Sigmoid colon (tissue), 4 donors: ENCODE data around the gene SAMD10.

Source experiments
- EP300 ChIP-seq, 4 donors: sonication (generic); formaldehyde crosslinking; IDR thresholded peaks; one replicate each; pipeline ENCODE4 v1.6.1; 2017; ENCODE audit warnings: antibody characterized with exemption in 4 of 4
- POLR2A ChIP-seq, 2 donors: fragments of 450-650 bp; IDR thresholded peaks; one replicate each; pipeline ENCODE4 v1.6.1; 2016; ENCODE audit warnings: antibody characterized with exemption in 2 of 2, mild to moderate bottlenecking in 2 of 2, moderate library complexity in 2 of 2
- POLR2AphosphoS5 ChIP-seq, 4 donors: sonication (generic); formaldehyde crosslinking; IDR thresholded peaks; one replicate each; pipeline ENCODE4 v1.6.1; 2017; ENCODE audit warnings: antibody characterized with exemption in 4 of 4
- TF ChIP-seq, protein P1 (sequence below), 4 experiments: fragments of 450-650 bp in 3 of 4; fragments of 200-600 bp in 1 of 4; IDR thresholded peaks; one replicate each; pipeline ENCODE4 v1.5.1; 2016 to 2019; ENCODE audit warnings: antibody characterized with exemption in 4 of 4, mild to moderate bottlenecking in 3 of 4, moderate library complexity in 2 of 4

DNA sequence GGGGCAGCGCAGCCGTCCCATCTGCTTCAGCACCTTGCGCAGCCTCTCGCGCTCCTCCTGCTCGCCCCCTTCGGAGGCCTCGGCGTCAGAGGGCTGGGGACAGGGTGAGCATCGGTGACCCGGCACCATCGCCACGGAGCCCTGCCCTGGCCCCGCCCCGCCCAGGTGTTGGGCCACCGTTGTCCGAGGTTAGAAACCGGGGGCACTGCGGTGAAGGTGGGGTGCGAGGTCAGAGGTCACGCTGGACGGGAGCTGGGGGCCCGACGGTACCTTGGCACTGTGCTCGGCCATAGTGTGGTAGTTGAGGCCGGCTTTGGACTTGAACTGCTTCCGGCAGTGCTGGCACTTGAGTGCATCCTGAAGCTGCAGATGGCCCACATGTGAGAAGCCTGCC lies 16.1 kb downstream of the SAMD10 start:
- TF ChIP-seq, protein P1, sequence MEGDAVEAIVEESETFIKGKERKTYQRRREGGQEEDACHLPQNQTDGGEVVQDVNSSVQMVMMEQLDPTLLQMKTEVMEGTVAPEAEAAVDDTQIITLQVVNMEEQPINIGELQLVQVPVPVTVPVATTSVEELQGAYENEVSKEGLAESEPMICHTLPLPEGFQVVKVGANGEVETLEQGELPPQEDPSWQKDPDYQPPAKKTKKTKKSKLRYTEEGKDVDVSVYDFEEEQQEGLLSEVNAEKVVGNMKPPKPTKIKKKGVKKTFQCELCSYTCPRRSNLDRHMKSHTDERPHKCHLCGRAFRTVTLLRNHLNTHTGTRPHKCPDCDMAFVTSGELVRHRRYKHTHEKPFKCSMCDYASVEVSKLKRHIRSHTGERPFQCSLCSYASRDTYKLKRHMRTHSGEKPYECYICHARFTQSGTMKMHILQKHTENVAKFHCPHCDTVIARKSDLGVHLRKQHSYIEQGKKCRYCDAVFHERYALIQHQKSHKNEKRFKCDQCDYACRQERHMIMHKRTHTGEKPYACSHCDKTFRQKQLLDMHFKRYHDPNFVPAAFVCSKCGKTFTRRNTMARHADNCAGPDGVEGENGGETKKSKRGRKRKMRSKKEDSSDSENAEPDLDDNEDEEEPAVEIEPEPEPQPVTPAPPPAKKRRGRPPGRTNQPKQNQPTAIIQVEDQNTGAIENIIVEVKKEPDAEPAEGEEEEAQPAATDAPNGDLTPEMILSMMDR (IDR thresholded peaks at IDR 0.05) = no peak
- TF ChIP-seq POLR2AphosphoS5 (IDR thresholded peaks at IDR 0.05) = no peak
- TF ChIP-seq POLR2A (IDR thresholded peaks at IDR 0.05) = no peak
- no peak for TF ChIP-seq EP300 (IDR thresholded peaks at IDR 0.05)
